HCT116 (cell line): ENCODE measurements around the gene SNX19. TPM values are rescaled to one million over a fixed set of nuclear protein-coding genes. Genes with fewer than 3 reads are reported as not detected.
"Not testable (repeated sequence)": the region's sequence is repeated elsewhere in the genome, so short reads cannot be mapped to it uniquely, and the experiment has no call there.

Experiments used
- ATAC-seq: fragments of 200-7000 bp; cut with Tn5 transposase; 2 replicates; pipeline ENCODE4 v1.9.1; 2020; ENCODE audit warnings: mild to moderate bottlenecking, moderate library complexity
- BruUV-seq: library from RNA; stranded (reverse); fragments of 400-500 nt; replicated peaks from 2 replicates; lab custom pipeline; 2021; lab: Mats Ljungman, UMichigan
- CTCF ChIA-PET: fragments of 300-600 bp; sonication (Branson Sonifier 250); formaldehyde crosslinking; loops from one replicate; lab custom pipeline; 2021; ENCODE audit warnings: antibody characterized with exemption; lab: Charles Lee
- POLR2A ChIA-PET: fragments of 300-600, 350-600 bp; sonication (Branson Sonifier 250); formaldehyde crosslinking; loops from one replicate; lab custom pipeline; 2021; ENCODE audit warnings: antibody characterized with exemption; lab: Charles Lee
- RAD21 ChIA-PET, 2 experiments: fragments of 300-600 bp; sonication (Branson Sonifier 250); formaldehyde crosslinking; loops; one replicate each; lab custom pipeline; 2023; ENCODE audit warnings: low total read pairs in 2 of 2; ENCODE audit not compliant: uncharacterized antibody in 2 of 2, unreplicated experiment in 2 of 2, low non-redundant PET in 1 of 2; lab: Charles Lee
- DNase-seq: peaks from one replicate; pipeline ENCODE4 v3.0.0-alpha.2; 2010; ENCODE audit warnings: low read depth, low spot score
- H2AFZ ChIP-seq: fragments of 200-600 bp; shearing (Covaris generic), sonication (generic); 2 replicates; pipeline ENCODE4 v1.6.1; 2017; ENCODE audit warnings: low read depth, mixed run types, mixed read lengths, antibody characterized with exemption, low read length; ENCODE audit not compliant: poor library complexity, severe bottlenecking
- H3K27ac ChIP-seq: 2 replicates; pipeline ENCODE4 v1.5.1; 2012; ENCODE audit warnings: low read depth, low read length
- H3K27me3 ChIP-seq: fragments of 200-600 bp; sonication (generic); 2 replicates; pipeline ENCODE4 v1.6.1; 2016; ENCODE audit warnings: mixed run types, low read length, mixed read lengths; ENCODE audit not compliant: insufficient read depth
- H3K36me3 ChIP-seq, 2 experiments: fragments of 200-500 bp in 1 of 2; fragments of 200-600 bp in 1 of 2; sonication (Bioruptor generic) in 1 of 2; sonication (generic) in 1 of 2; 2 replicates each; pipeline versions ENCODE4 v1.5.1 to v1.6.1; 2014 to 2016; ENCODE audit warnings: low read length in 2 of 2, inconsistent platforms in 1 of 2, mixed read lengths in 1 of 2, mixed run types in 1 of 2; ENCODE audit not compliant: insufficient read depth in 2 of 2, control insufficient read depth in 1 of 2
- H3K4me1 ChIP-seq, 2 experiments: fragments of 200-600 bp in 1 of 2; sonication (generic) in 1 of 2; 2 replicates each; pipeline versions ENCODE4 v1.5.1 to v1.6.1; 2012 to 2017; ENCODE audit warnings: low read length in 2 of 2, inconsistent platforms in 1 of 2, mild to moderate bottlenecking in 1 of 2, mixed read lengths in 1 of 2, mixed run types in 1 of 2, moderate library complexity in 1 of 2; ENCODE audit not compliant: insufficient read depth in 2 of 2, control insufficient read depth in 1 of 2
- H3K4me2 ChIP-seq: fragments of 200-600 bp; sonication (generic); 2 replicates; pipeline ENCODE4 v1.6.1; 2017; ENCODE audit warnings: mixed run types, low read length, mixed read lengths
- H3K4me3 ChIP-seq, 2 experiments: fragments of 200-600 bp in 1 of 2; sonication (generic) in 1 of 2; replicated peaks in 1 of 2; 2 replicates each; pipeline ENCODE4 v1.5.1; 2011 to 2016; ENCODE audit warnings: low read length in 2 of 2, control low read depth in 1 of 2, low read depth in 1 of 2, mild to moderate bottlenecking in 1 of 2, mixed read lengths in 1 of 2, mixed run types in 1 of 2
- H3K79me2 ChIP-seq: fragments of 200-600 bp; sonication (generic); 2 replicates; pipeline ENCODE4 v1.6.1; 2017; ENCODE audit warnings: mild to moderate bottlenecking, mixed run types, low read length, moderate library complexity, mixed read lengths; ENCODE audit not compliant: insufficient read depth
- H3K9ac ChIP-seq: fragments of 200-600 bp; sonication (generic); 2 replicates; pipeline ENCODE4 v1.6.1; 2016; ENCODE audit warnings: low read length, mixed read lengths
- H3K9me2 ChIP-seq: fragments of 200-600 bp; sonication (generic), shearing (Covaris generic); 2 replicates; pipeline ENCODE4 v1.6.1; 2017; ENCODE audit warnings: mixed run types, mild to moderate bottlenecking, moderate library complexity; ENCODE audit not compliant: insufficient read depth
- H3K9me3 ChIP-seq, 2 experiments: fragments of 200-500 bp in 1 of 2; fragments of 200-600 bp in 1 of 2; sonication (Bioruptor generic) in 1 of 2; sonication (generic) in 1 of 2; 2 replicates each; pipeline ENCODE4 v1.6.1; 2014 to 2017; ENCODE audit warnings: low read length in 2 of 2, mixed read lengths in 2 of 2, inconsistent platforms in 1 of 2, low read depth in 1 of 2, mild to moderate bottlenecking in 1 of 2, mixed run types in 1 of 2, moderate library complexity in 1 of 2; ENCODE audit not compliant: control insufficient read depth in 1 of 2, insufficient read depth in 1 of 2
- H4K20me1 ChIP-seq: fragments of 200-600 bp; sonication (generic), shearing (Covaris generic); 2 replicates; pipeline ENCODE4 v1.6.1; 2017; ENCODE audit warnings: mixed run types, mild to moderate bottlenecking, moderate library complexity; ENCODE audit not compliant: insufficient read depth
- CBX3 ChIP-seq: IDR thresholded peaks from 2 replicates; pipeline ENCODE4 v1.6.1; 2012; ENCODE audit warnings: low read depth
- CEBPB ChIP-seq: IDR thresholded peaks from 2 replicates; pipeline ENCODE4 v1.6.1; 2012; ENCODE audit warnings: low read depth
- EZH2 ChIP-seq: fragments of 200-600 bp; sonication (generic); IDR thresholded peaks from 2 replicates; pipeline ENCODE4 v1.6.1; 2017; ENCODE audit warnings: antibody characterized with exemption, mixed run types
- POLR2AphosphoS5 ChIP-seq: IDR thresholded peaks from 2 replicates; pipeline ENCODE4 v1.6.1; 2011; ENCODE audit warnings: mild to moderate bottlenecking, low read depth, low read length, moderate library complexity
- REST ChIP-seq: IDR thresholded peaks from 2 replicates; pipeline ENCODE4 v1.6.1; 2012; ENCODE audit warnings: low read depth
- SIN3A ChIP-seq: IDR thresholded peaks from 2 replicates; pipeline ENCODE4 v1.6.1; 2012; ENCODE audit warnings: low read depth
- ZFX ChIP-seq: fragments of 450-650 bp; IDR thresholded peaks from 2 replicates; pipeline ENCODE4 v1.6.1; 2017
- intact Hi-C: fragments of 100-400 bp; cut with micrococcal nuclease; formaldehyde crosslinking; loops from 2 replicates; pipeline ENCODE4 v1.10.0; 2022
- total RNA-seq: library from RNA; stranded (reverse); gene quantifications from one replicate; pipeline ENCODE4 v1.2.1, GENCODE V29; 2021; ENCODE audit not compliant: unreplicated experiment
- TF ChIP-seq, protein P1 (sequence below): IDR thresholded peaks from 2 replicates; pipeline ENCODE4 v1.6.1; 2012
- TF ChIP-seq, protein P2 (sequence below), 3 experiments: fragments of 200-600 bp in 1 of 3; sonication (generic) in 1 of 3; IDR thresholded peaks in 2 of 3; conservative IDR thresholded peaks in 1 of 3; 2 replicates each; pipeline ENCODE4 v1.5.1; 2012 to 2017; ENCODE audit warnings: low read depth in 2 of 3, low read length in 2 of 3, antibody characterized with exemption in 1 of 3, borderline replicate concordance in 1 of 3, control low read depth in 1 of 3, mild to moderate bottlenecking in 1 of 3, mixed read lengths in 1 of 3, mixed run types in 1 of 3, moderate library complexity in 1 of 3; ENCODE audit not compliant: insufficient read depth in 1 of 3
- TF ChIP-seq, protein P3 (sequence below): IDR thresholded peaks from 2 replicates; pipeline ENCODE4 v1.6.1; 2011; ENCODE audit warnings: mild to moderate bottlenecking, low read length, moderate library complexity; ENCODE audit not compliant: insufficient replicate concordance; ENCODE audit errors: extremely low read depth

Gene SNX19
- total RNA-seq, 1 experiment from 2014 or later, result 25.2 TPM

- intact Hi-C loops, RAD21 ChIA-PET, ATAC-seq, H2AFZ ChIP-seq, DNase-seq, CTCF ChIA-PET, BruUV-seq, H3K27ac ChIP-seq, H3K79me2 ChIP-seq, H3K4me2 ChIP-seq, H4K20me1 ChIP-seq, H3K4me3 ChIP-seq, H3K27me3 ChIP-seq, H3K9me2 ChIP-seq, H3K36me3 ChIP-seq, H3K9me3 ChIP-seq, POLR2A ChIA-PET, H3K4me1 ChIP-seq, H3K9ac ChIP-seq: not testable (repeated sequence)
Measured at GRCh38 chr11:130855707-130856106, 60.6 kb downstream of the SNX19 start.

GRCh38 chr11:130854483-130854882, 61.8 kb downstream of the SNX19 start:
- H3K4me1 ChIP-seq, result no peaks in the 10 kb centered on the region
- H4K20me1 ChIP-seq, result no peaks in the 10 kb centered on the region
- no peak for DNase-seq
- H3K9me3 ChIP-seq, result no peaks in the 10 kb centered on the region
- ChIA-PET CTCF (no interaction called here), POLR2A (no interaction called here), RAD21 (interaction anchor here in 1 of 2 experiments (0.5 kb wide), 1 partner anchor 406 kb away, joined by 4 read pairs; the partner anchor contains the start of gene ADAMTS15)
- BruUV-seq, result no TSS peak
- ATAC-seq, result no peak
- no peak overlapping the region for H3K9ac ChIP-seq
- H3K36me3 ChIP-seq, result no peaks in the 10 kb centered on the region
- H3K9me2 ChIP-seq, result no peaks in the 10 kb centered on the region
- intact Hi-C loops, result no loop called here
- no peak overlapping the region for H2AFZ ChIP-seq
- H3K4me3 ChIP-seq, result no peak overlapping the region
- no peaks in the 10 kb centered on the region for H3K27me3 ChIP-seq
- TF ChIP-seq, protein P1, sequence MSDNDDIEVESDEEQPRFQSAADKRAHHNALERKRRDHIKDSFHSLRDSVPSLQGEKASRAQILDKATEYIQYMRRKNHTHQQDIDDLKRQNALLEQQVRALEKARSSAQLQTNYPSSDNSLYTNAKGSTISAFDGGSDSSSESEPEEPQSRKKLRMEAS, result no peak
- TF ChIP-seq CBX3 (no peak), ZFX (no peak), EZH2 (no peak), CEBPB (no peak), REST (no peak), SIN3A (no peak), POLR2AphosphoS5 (no peak)
- TF ChIP-seq, protein P2, sequence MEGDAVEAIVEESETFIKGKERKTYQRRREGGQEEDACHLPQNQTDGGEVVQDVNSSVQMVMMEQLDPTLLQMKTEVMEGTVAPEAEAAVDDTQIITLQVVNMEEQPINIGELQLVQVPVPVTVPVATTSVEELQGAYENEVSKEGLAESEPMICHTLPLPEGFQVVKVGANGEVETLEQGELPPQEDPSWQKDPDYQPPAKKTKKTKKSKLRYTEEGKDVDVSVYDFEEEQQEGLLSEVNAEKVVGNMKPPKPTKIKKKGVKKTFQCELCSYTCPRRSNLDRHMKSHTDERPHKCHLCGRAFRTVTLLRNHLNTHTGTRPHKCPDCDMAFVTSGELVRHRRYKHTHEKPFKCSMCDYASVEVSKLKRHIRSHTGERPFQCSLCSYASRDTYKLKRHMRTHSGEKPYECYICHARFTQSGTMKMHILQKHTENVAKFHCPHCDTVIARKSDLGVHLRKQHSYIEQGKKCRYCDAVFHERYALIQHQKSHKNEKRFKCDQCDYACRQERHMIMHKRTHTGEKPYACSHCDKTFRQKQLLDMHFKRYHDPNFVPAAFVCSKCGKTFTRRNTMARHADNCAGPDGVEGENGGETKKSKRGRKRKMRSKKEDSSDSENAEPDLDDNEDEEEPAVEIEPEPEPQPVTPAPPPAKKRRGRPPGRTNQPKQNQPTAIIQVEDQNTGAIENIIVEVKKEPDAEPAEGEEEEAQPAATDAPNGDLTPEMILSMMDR (IDR thresholded peaks at IDR 0.05 in 2 of 3, conservative IDR thresholded peaks at IDR 0.05 in 1 of 3; ENCODE audit: borderline replicate concordance in 1 of 3, insufficient read depth in 1 of 3, low read depth in 2 of 3, low read length in 2 of 3), result no peak
- TF ChIP-seq, protein P3, sequence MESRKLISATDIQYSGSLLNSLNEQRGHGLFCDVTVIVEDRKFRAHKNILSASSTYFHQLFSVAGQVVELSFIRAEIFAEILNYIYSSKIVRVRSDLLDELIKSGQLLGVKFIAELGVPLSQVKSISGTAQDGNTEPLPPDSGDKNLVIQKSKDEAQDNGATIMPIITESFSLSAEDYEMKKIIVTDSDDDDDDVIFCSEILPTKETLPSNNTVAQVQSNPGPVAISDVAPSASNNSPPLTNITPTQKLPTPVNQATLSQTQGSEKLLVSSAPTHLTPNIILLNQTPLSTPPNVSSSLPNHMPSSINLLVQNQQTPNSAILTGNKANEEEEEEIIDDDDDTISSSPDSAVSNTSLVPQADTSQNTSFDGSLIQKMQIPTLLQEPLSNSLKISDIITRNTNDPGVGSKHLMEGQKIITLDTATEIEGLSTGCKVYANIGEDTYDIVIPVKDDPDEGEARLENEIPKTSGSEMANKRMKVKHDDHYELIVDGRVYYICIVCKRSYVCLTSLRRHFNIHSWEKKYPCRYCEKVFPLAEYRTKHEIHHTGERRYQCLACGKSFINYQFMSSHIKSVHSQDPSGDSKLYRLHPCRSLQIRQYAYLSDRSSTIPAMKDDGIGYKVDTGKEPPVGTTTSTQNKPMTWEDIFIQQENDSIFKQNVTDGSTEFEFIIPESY, result no peak
- H3K79me2 ChIP-seq, result no peaks in the 10 kb centered on the region
- H3K27ac ChIP-seq, result no peak overlapping the region
- H3K4me2 ChIP-seq, result no peak overlapping the region
